ENCODE data around the gene TIMM8A. TPM values are rescaled to one million over a fixed set of nuclear protein-coding genes. Genes with fewer than 3 reads are reported as not detected.

Gene TIMM8A, protein sequence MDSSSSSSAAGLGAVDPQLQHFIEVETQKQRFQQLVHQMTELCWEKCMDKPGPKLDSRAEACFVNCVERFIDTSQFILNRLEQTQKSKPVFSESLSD
- total RNA-seq (3.6 and 5.7 TPM in 2 replicates), polyA plus RNA-seq (14.2 and 17.6 TPM in 2 replicates)

DNA sequence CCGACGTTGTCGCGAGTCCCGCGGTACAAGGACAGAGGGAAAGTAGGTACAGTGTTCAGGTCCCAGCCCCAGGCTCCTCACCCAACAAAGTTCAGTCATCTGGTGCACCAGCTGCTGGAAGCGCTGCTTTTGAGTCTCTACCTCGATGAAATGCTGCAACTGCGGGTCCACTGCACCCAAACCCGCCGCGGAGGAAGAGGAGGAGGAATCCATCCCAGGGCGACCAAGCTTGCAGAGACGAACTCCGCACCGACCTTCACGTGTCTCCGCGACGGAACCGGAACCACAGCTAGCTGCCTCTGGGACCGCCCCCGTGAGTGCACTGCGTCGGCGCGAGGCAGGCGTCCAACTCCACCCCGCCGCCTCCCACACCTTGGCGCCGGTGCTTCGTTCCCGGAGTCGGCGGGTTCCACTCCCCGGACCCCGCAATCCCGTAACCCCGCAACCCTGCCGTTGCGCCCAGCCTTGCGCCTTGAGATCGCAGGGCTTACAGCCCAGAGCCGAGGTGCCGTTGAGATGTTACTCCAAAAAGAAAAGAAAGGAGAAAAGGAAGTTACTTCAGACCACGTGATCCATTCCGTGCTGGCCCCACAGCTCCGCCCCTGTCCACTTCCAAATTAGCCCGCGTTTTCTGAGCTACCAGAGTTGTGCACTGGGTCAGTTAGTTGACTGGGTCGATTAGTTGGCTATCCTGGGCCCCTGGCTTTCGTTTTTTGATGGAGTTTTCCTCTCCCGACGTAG is at the start of gene TIMM8A:
TSS of gene TIMM8A (minus strand) at position 291 of the 741 bp plus-strand sequence. CDS start at position 213, 78 bp downstream.
- Histone ChIP-seq H3K36me3 (no peaks in the 10 kb centered on the region), H3K27ac (peak within 1 kb of the TSS; percentile 64), H3K4me3 (peak within 1 kb of the TSS; percentile 44), H3K4me1 (ENCODE audit: low read depth) (no peaks in the 10 kb centered on the region), H3K27me3 (no peaks in the 10 kb centered on the region), H3K9me3 (ENCODE audit: low read depth) (no peaks in the 10 kb centered on the region)
- TF ChIP-seq CTCF (IDR thresholded peaks at IDR 0.05; ENCODE audit: low read depth, low read length) = no peak
- peak; percentile 75 to 76 for DNase-seq (ENCODE audit: low read depth in 1 of 2, low spot score in 1 of 2)

GRCh38 chrX:101397779-101398178 is 49.2 kb upstream of the TIMM8A start:
- no peak for TF ChIP-seq CTCF (IDR thresholded peaks at IDR 0.05; ENCODE audit: low read depth, low read length)
- Histone ChIP-seq H3K27ac (peak overlapping the region; percentile 66), H3K27me3 (no peaks in the 10 kb centered on the region), H3K4me3 (no peak overlapping the region), H3K9me3 (ENCODE audit: low read depth) (no peaks in the 10 kb centered on the region), H3K4me1 (ENCODE audit: low read depth) (peaks cover 4% of the 10 kb centered on the region), H3K36me3 (peaks cover 3% of the 10 kb centered on the region)
- DNase-seq (ENCODE audit: low read depth in 1 of 2, low spot score in 1 of 2) = peak; percentile 30 to 41

DNA sequence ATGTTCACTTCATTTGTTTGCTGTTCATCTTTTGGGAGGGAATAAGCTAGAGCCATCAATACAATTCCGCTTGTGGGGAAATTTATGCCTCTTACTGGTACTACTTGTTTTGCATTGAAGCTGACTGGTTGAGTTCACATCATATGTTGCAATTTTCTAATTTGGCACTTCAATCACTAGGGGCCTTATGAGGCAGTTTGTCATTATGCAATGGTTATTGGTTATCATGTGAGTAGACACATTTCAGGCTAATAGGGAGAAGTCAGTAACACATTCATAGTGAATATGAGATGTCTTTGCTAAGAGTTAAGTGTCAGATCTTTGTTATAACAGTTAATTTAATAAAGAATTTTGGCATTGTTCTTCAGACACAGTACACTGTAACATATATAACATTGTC is 47.2 kb upstream of the TIMM8A start:
- DNase-seq (ENCODE audit: low read depth in 1 of 2, low spot score in 1 of 2) = peak in 1 of 2 donors; percentile 40
- H3K27me3 ChIP-seq = no peaks in the 10 kb centered on the region
- H3K36me3 ChIP-seq = peaks cover 6% of the 10 kb centered on the region
- H3K4me3 ChIP-seq = no peak overlapping the region
- TF ChIP-seq CTCF (IDR thresholded peaks at IDR 0.05; ENCODE audit: low read depth, low read length) = no peak
- no peak overlapping the region for H3K27ac ChIP-seq
- H3K9me3 ChIP-seq (ENCODE audit: low read depth) = no peaks in the 10 kb centered on the region
- peaks cover 4% of the 10 kb centered on the region for H3K4me1 ChIP-seq (ENCODE audit: low read depth)

GRCh38 chrX:101394372-101394771 is 45.8 kb upstream of the TIMM8A start:
- no peaks in the 10 kb centered on the region for H3K27me3 ChIP-seq
- H3K27ac ChIP-seq = no peak overlapping the region
- no peaks in the 10 kb centered on the region for H3K9me3 ChIP-seq (ENCODE audit: low read depth)
- H3K4me1 ChIP-seq (ENCODE audit: low read depth) = peaks cover 4% of the 10 kb centered on the region
- no peak overlapping the region for H3K4me3 ChIP-seq
- DNase-seq (ENCODE audit: low read depth in 1 of 2, low spot score in 1 of 2) = no peak
- no peak for TF ChIP-seq CTCF (IDR thresholded peaks at IDR 0.05; ENCODE audit: low read depth, low read length)
- peaks cover 6% of the 10 kb centered on the region for H3K36me3 ChIP-seq

- Histone ChIP-seq H3K4me3 (no peak overlapping the region), H3K36me3 (peaks cover 6% of the 10 kb centered on the region), H3K27ac (no peak overlapping the region), H3K4me1 (ENCODE audit: low read depth) (peaks cover 4% of the 10 kb centered on the region), H3K27me3 (no peaks in the 10 kb centered on the region), H3K9me3 (ENCODE audit: low read depth) (no peaks in the 10 kb centered on the region)
- no peak for DNase-seq (ENCODE audit: low read depth in 1 of 2, low spot score in 1 of 2)
- TF ChIP-seq CTCF (IDR thresholded peaks at IDR 0.05; ENCODE audit: low read depth, low read length) = no peak
Measured at GRCh38 chrX:101393530-101394305, 45.2 kb upstream of the TIMM8A start.
